H1 (cell line): ENCODE measurements around the gene ZFAND6. TPM values are rescaled to one million over a fixed set of nuclear protein-coding genes. Genes with fewer than 3 reads are reported as not detected.

ENCODE experiments used
- FOSL1 ChIP-seq: IDR thresholded peaks from 2 replicates; pipeline ENCODE4 v1.6.1; 2011; ENCODE audit warnings: mild to moderate bottlenecking, low read depth, low read length, moderate library complexity; ENCODE audit not compliant: insufficient read depth
- polyA plus RNA-seq, 7 experiments: library from polyadenylated mRNA; depleted of rRNA in 3 of 7; stranded (reverse) in 5 of 7; unstranded in 2 of 7; fragments of >200 nt in 5 of 7; fragments of 200-250 nt in 2 of 7; gene quantifications; 1 replicate in 5 of 7; 2 replicates in 1 of 7; 4 replicates in 1 of 7; pipeline versions ENCODE4 v1.2.1 to v1.2.3, GENCODE V29; 2011 to 2013; ENCODE audit warnings: missing spikeins in 2 of 7, mixed read lengths in 2 of 7
- total RNA-seq: library from RNA; stranded (reverse); fragmentation: NEBNext Ultra II Directional; extraction: Animal tissue kit (Norgen Biotek cat#: 25700); gene quantifications from 2 replicates; pipeline ENCODE4 v1.2.1, GENCODE V29; 2021

ZFAND6 gene
- total and polyA plus RNA-seq, 2 of the 8 experiments (the other 6 are each of a cell fraction or from before 2014, with no cell fraction given) = 136 to 237 TPM

- no peak for TF ChIP-seq FOSL1
Measured at GRCh38 chr15:80184554-80184953, 125.1 kb downstream of the ZFAND6 start (continued).
